ENCODE data around the gene KLHDC10. TPM values are rescaled to one million over a fixed set of nuclear protein-coding genes. Genes with fewer than 3 reads are reported as not detected.

Gene KLHDC10
- total and polyA plus RNA-seq, 2 of the 13 experiments (the other 11 are each of a cell fraction or from before 2014, with no cell fraction given): 11.9 to 21.6 TPM

DNA sequence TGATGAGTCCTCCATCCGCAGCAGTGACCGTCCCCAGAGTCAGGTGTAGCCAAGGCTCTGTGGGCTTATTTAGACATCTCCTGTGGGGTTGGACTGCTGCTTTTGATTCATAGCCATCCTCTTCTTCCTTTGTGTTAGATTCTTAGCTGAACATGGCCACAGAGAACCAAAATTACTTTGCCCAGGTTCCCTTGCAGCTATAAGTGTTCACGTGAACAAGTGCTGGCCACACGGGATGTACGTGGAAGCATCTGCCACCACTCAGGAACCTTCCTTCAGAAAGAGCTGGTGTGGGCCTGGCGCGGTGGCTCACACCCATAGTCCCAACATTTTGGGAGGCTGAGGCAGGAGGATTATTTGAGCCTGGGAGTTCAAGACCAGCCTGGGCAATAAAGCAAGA is 85.8 kb downstream of the KLHDC10 start (continued):
- TF ChIP-seq, protein P1, sequence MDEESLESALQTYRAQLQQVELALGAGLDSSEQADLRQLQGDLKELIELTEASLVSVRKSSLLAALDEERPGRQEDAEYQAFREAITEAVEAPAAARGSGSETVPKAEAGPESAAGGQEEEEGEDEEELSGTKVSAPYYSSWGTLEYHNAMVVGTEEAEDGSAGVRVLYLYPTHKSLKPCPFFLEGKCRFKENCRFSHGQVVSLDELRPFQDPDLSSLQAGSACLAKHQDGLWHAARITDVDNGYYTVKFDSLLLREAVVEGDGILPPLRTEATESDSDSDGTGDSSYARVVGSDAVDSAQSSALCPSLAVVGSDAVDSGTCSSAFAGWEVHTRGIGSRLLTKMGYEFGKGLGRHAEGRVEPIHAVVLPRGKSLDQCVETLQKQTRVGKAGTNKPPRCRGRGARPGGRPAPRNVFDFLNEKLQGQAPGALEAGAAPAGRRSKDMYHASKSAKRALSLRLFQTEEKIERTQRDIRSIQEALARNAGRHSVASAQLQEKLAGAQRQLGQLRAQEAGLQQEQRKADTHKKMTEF (CRISPR knock-in tag; IDR thresholded peaks at IDR 0.05): no peak
- TF ChIP-seq CEBPG (CRISPR knock-in tag; IDR thresholded peaks at IDR 0.05): no peak
- no peak for TF ChIP-seq ZNF432 (CRISPR knock-in tag; IDR thresholded peaks at IDR 0.05; ENCODE audit: borderline replicate concordance)
- no peak for TF ChIP-seq FOXJ3 (CRISPR knock-in tag; IDR thresholded peaks at IDR 0.05; ENCODE audit: borderline replicate concordance)
- TF ChIP-seq XRCC5 (optimal IDR thresholded peaks at IDR 0.05; ENCODE audit: low read length): no peak
- no peak for TF ChIP-seq ZSCAN21 (CRISPR knock-in tag; IDR thresholded peaks at IDR 0.05; ENCODE audit: borderline replicate concordance)
- no peak for TF ChIP-seq KDM6A (CRISPR knock-in tag; IDR thresholded peaks at IDR 0.05; ENCODE audit: low read depth)
- no peak for TF ChIP-seq EZH2 (conservative IDR thresholded peaks at IDR 0.05; ENCODE audit: low read depth, low read length)

DNA sequence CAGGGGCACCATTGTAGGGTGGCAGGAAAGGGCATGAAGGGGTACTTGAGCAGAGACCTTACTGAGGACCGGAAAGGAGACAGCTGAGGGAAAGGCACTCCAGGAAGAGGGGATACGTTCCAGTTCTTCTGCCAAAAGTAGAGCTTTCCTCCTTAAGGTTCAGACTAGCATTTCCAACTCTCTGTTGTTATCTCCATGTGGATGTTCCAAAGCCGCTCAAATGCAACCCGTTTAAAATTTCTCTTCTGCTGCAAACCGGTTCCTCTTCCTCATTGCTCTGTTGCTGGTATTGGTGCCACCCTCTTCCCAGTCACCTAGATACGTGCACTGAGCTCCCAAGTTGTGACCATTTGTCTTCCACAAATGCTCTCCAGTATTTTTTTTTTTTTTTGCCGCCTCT is 87.4 kb downstream of the KLHDC10 start:
- Histone ChIP-seq H3K4me1 (ENCODE audit: insufficient read depth, low read length) (peaks cover 14% of the 10 kb centered on the region), H3K27me3 (ENCODE audit: control insufficient read depth in 1 of 2, insufficient read depth in 2 of 2, low read length in 2 of 2) (no peaks in the 10 kb centered on the region), H3K4me3 (replicated peaks in 1 of 3; ENCODE audit: insufficient read depth in 1 of 3, low read depth in 2 of 3, low read length in 3 of 3) (no peak overlapping the region), H3K9ac (ENCODE audit: insufficient read depth, low read depth, low read length) (no peak overlapping the region), H2AFZ (ENCODE audit: low read length) (no peak overlapping the region), H3K4me2 (ENCODE audit: low read depth, low read length) (no peak overlapping the region), H3K9me3 (ENCODE audit: low read length) (no peaks in the 10 kb centered on the region), H4K20me1 (ENCODE audit: insufficient read depth, low read length) (no peaks in the 10 kb centered on the region), H3K79me2 (ENCODE audit: insufficient read depth, low read length) (no peaks in the 10 kb centered on the region), H3K27ac (ENCODE audit: extremely low read length, insufficient read depth, low read length) (no peak overlapping the region), H3K36me3 (replicated peaks in 1 of 2; ENCODE audit: control insufficient read depth in 1 of 2, insufficient read depth in 2 of 2, low read length in 2 of 2) (peaks cover 1 to 15% of the 10 kb centered on the region in 2 experiments; a peak in 4 of 5 replicates)
- ATAC-seq (no peak), DNase-seq (ENCODE audit: low spot score) (no peak), FAIRE-seq (no peak)
- intact Hi-C loops (cut with micrococcal nuclease; ENCODE audit: unreplicated experiment) (no loop called here), in situ Hi-C loops (cut with HindIII; ENCODE audit: extremely low pct_ligation_motif_present, low pct_unique_long_range_greater_than_20kb) (no loop called here)
- 91% methylated on average over 7 of the region's 7 CpGs for WGBS (ENCODE audit: low lambda C conversion rate)
- no TSS peak for BruUV-seq (replicated peaks)
- ChIA-PET POLR2A (no interaction called here), CTCF (ENCODE audit: low intra/inter-chr PET ratio, low total read pairs) (no interaction called here)
- TF ChIP-seq TEAD3 (CRISPR knock-in tag; optimal IDR thresholded peaks at IDR 0.05; ENCODE audit: borderline replicate concordance) (no peak), EZH2 (conservative IDR thresholded peaks at IDR 0.05; ENCODE audit: low read depth, low read length) (no peak), SOX13 (IDR thresholded peaks at IDR 0.05) (no peak), SOX13 (CRISPR knock-in tag; conservative IDR thresholded peaks at IDR 0.05 in 1 of 2, IDR thresholded peaks at IDR 0.05 in 1 of 2) (no peak), MIER3 (CRISPR knock-in tag; IDR thresholded peaks at IDR 0.05; ENCODE audit: borderline replicate concordance) (no peak), MED1 (CRISPR knock-in tag; IDR thresholded peaks at IDR 0.05) (no peak), ZMAT3 (CRISPR knock-in tag; conservative IDR thresholded peaks at IDR 0.05) (no peak), ELF3 (CRISPR knock-in tag; IDR thresholded peaks at IDR 0.05) (no peak), ZNF577 (CRISPR knock-in tag; IDR thresholded peaks at IDR 0.05; ENCODE audit: borderline replicate concordance, low read depth) (no peak)
- TF ChIP-seq, protein P2, sequence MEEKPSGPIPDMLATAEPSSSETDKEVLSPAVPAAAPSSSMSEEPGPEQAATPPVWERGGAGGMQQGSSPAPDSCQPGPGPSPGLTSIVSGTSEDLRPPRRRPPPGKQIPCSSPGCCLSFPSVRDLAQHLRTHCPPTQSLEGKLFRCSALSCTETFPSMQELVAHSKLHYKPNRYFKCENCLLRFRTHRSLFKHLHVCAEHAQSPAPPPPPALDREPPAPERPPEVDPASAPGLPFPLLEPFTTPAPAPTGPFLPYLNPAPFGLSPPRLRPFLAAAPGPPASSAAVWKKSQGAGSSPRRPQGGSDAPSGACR (CRISPR knock-in tag; IDR thresholded peaks at IDR 0.05): no peak
- TF ChIP-seq, protein P3, sequence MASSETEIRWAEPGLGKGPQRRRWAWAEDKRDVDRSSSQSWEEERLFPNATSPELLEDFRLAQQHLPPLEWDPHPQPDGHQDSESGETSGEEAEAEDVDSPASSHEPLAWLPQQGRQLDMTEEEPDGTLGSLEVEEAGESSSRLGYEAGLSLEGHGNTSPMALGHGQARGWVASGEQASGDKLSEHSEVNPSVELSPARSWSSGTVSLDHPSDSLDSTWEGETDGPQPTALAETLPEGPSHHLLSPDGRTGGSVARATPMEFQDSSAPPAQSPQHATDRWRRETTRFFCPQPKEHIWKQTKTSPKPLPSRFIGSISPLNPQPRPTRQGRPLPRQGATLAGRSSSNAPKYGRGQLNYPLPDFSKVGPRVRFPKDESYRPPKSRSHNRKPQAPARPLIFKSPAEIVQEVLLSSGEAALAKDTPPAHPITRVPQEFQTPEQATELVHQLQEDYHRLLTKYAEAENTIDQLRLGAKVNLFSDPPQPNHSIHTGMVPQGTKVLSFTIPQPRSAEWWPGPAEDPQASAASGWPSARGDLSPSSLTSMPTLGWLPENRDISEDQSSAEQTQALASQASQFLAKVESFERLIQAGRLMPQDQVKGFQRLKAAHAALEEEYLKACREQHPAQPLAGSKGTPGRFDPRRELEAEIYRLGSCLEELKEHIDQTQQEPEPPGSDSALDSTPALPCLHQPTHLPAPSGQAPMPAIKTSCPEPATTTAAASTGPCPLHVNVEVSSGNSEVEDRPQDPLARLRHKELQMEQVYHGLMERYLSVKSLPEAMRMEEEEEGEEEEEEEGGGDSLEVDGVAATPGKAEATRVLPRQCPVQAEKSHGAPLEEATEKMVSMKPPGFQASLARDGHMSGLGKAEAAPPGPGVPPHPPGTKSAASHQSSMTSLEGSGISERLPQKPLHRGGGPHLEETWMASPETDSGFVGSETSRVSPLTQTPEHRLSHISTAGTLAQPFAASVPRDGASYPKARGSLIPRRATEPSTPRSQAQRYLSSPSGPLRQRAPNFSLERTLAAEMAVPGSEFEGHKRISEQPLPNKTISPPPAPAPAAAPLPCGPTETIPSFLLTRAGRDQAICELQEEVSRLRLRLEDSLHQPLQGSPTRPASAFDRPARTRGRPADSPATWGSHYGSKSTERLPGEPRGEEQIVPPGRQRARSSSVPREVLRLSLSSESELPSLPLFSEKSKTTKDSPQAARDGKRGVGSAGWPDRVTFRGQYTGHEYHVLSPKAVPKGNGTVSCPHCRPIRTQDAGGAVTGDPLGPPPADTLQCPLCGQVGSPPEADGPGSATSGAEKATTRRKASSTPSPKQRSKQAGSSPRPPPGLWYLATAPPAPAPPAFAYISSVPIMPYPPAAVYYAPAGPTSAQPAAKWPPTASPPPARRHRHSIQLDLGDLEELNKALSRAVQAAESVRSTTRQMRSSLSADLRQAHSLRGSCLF (CRISPR knock-in tag; IDR thresholded peaks at IDR 0.05; ENCODE audit: borderline replicate concordance): no peak
